Smooth muscle cell (in vitro differentiated cells): ENCODE data around the gene B3GNT4. TPM values are rescaled to one million over a fixed set of nuclear protein-coding genes. Genes with fewer than 3 reads are reported as not detected.

ENCODE experiments used
- DNase-seq: peaks from one replicate; lab custom pipeline; 2025; ENCODE audit not compliant: unreplicated experiment; lab: John Stamatoyannopoulos, UW
- H2AFZ ChIP-seq: fragments of 200-600 bp; sonication (generic); 2 replicates; pipeline ENCODE4 v1.6.0; 2016; ENCODE audit warnings: antibody characterized with exemption, low read depth, mild to moderate bottlenecking
- H3F3A ChIP-seq: fragments of 200-600 bp; sonication (generic); 2 replicates; pipeline ENCODE4 v1.6.0; 2017; ENCODE audit warnings: antibody characterized with exemption, low read depth
- H3K27ac ChIP-seq: fragments of 200-600 bp; sonication (generic); 2 replicates; pipeline ENCODE4 v1.5.1; 2016; ENCODE audit warnings: low read depth, mild to moderate bottlenecking
- H3K27me3 ChIP-seq: fragments of 200-600 bp; sonication (generic); 2 replicates; pipeline ENCODE4 v1.6.1; 2016; ENCODE audit warnings: low read depth, mild to moderate bottlenecking
- H3K36me3 ChIP-seq: fragments of 200-600 bp; sonication (generic); 2 replicates; pipeline ENCODE4 v1.5.1; 2016; ENCODE audit warnings: low read depth
- H3K4me1 ChIP-seq: fragments of 200-600 bp; sonication (generic); 2 replicates; pipeline ENCODE4 v1.5.1; 2016; ENCODE audit warnings: low read depth
- H3K4me2 ChIP-seq: fragments of 200-600 bp; sonication (generic); 2 replicates; pipeline ENCODE4 v1.6.0; 2016; ENCODE audit warnings: mild to moderate bottlenecking
- H3K4me3 ChIP-seq: fragments of 200-600 bp; sonication (generic); 2 replicates; pipeline ENCODE4 v1.5.1; 2016; ENCODE audit warnings: mild to moderate bottlenecking
- H3K79me2 ChIP-seq: fragments of 200-600 bp; sonication (generic); 2 replicates; pipeline ENCODE4 v1.6.0; 2016; ENCODE audit warnings: low read depth, mild to moderate bottlenecking
- H3K9ac ChIP-seq: fragments of 200-600 bp; sonication (generic); 2 replicates; pipeline ENCODE4 v1.6.0; 2016; ENCODE audit warnings: low read depth
- H3K9me3 ChIP-seq: fragments of 200-600 bp; sonication (generic); replicated peaks from 2 replicates; pipeline ENCODE4 v1.5.1; 2016; ENCODE audit warnings: low read depth
- H4K20me1 ChIP-seq: fragments of 200-600 bp; sonication (generic); 2 replicates; pipeline ENCODE4 v1.6.0; 2016; ENCODE audit warnings: low read depth
- CTCF ChIP-seq: fragments of 200-600 bp; sonication (generic); IDR thresholded peaks from 2 replicates; pipeline ENCODE4 v1.5.1; 2017; ENCODE audit warnings: borderline replicate concordance, mild to moderate bottlenecking, antibody characterized with exemption; ENCODE audit not compliant: insufficient read depth, poor library complexity, severe bottlenecking
- WGBS: methylation state at CpG from one replicate; pipeline ENCODE4 v1.1.7; 2016; ENCODE audit warnings: low lambda C conversion rate; 5-methylcytosine and 5-hydroxymethylcytosine counted together
- polyA plus RNA-seq: library from polyadenylated mRNA; unstranded; fragments of >200 nt; fragmentation: Nextera tagmentation; extraction: Ambion mirVana; gene quantifications from 2 replicates; pipeline ENCODE4 v1.2.1, GENCODE V29; 2016
- total RNA-seq: library from RNA; depleted of rRNA; stranded (reverse); fragments of >200 nt; gene quantifications from 2 replicates; pipeline ENCODE4 v1.2.3, GENCODE V29; 2014

The B3GNT4 gene
- total and polyA plus RNA-seq, 2 experiments from 2014 or later, result 0.93 TPM; not detected in 1

GRCh38 chr12:122208073-122208820 is 4.7 kb downstream of the B3GNT4 start:
- Histone ChIP-seq H3K4me3 (no peak overlapping the region), H3K27me3 (peaks cover 33% of the 10 kb centered on the region), H3K79me2 (no peaks in the 10 kb centered on the region), H3K27ac (no peak overlapping the region), H3K9ac (no peak overlapping the region), H3K36me3 (peaks cover 9% of the 10 kb centered on the region), H3K9me3 (no peaks in the 10 kb centered on the region), H3K4me1 (no peaks in the 10 kb centered on the region), H2AFZ (no peak overlapping the region), H4K20me1 (peaks cover 19% of the 10 kb centered on the region), H3F3A (no peaks in the 10 kb centered on the region), H3K4me2 (no peak overlapping the region)
- no peak for TF ChIP-seq CTCF
- 96% methylated on average over 18 of the region's 18 CpGs for WGBS
- no peak for DNase-seq

GRCh38 chr12:122215771-122216170 is 12.3 kb downstream of the B3GNT4 start:
- Histone ChIP-seq H3K36me3 (peaks cover 19% of the 10 kb centered on the region), H2AFZ (no peak overlapping the region), H3K9ac (no peak overlapping the region), H3K27ac (no peak overlapping the region), H3K27me3 (no peaks in the 10 kb centered on the region), H3K4me2 (no peak overlapping the region), H3K4me3 (no peak overlapping the region), H3K9me3 (no peaks in the 10 kb centered on the region), H3K79me2 (peaks cover 32% of the 10 kb centered on the region), H3F3A (no peaks in the 10 kb centered on the region), H4K20me1 (peaks cover 44% of the 10 kb centered on the region), H3K4me1 (no peaks in the 10 kb centered on the region)
- 97% methylated on average over 5 of the region's 5 CpGs for WGBS
- DNase-seq, result no peak
- no peak for TF ChIP-seq CTCF

GRCh38 chr12:122216445-122216844 is 12.9 kb downstream of the B3GNT4 start:
- no peaks in the 10 kb centered on the region for H3F3A ChIP-seq
- H3K4me2 ChIP-seq, result no peak overlapping the region
- no peak overlapping the region for H3K27ac ChIP-seq
- no peak overlapping the region for H3K9ac ChIP-seq
- no peaks in the 10 kb centered on the region for H3K4me1 ChIP-seq
- H3K79me2 ChIP-seq, result peaks cover 39% of the 10 kb centered on the region
- DNase-seq, result no peak
- H3K36me3 ChIP-seq, result peaks cover 18% of the 10 kb centered on the region
- peaks cover 51% of the 10 kb centered on the region for H4K20me1 ChIP-seq
- WGBS, result 97% methylated on average over 1 of the region's 1 CpG
- H3K4me3 ChIP-seq, result no peak overlapping the region
- H2AFZ ChIP-seq, result no peak overlapping the region
- H3K27me3 ChIP-seq, result no peaks in the 10 kb centered on the region
- no peaks in the 10 kb centered on the region for H3K9me3 ChIP-seq
- no peak for TF ChIP-seq CTCF
